HepG2 (cell line): ENCODE measurements around the gene TAOK3. TPM values are rescaled to one million over a fixed set of nuclear protein-coding genes. Genes with fewer than 3 reads are reported as not detected.

Experiments used
- ATAC-seq: fragments of 200-7000 bp; cut with Tn5 transposase; 3 replicates; pipeline ENCODE4 v1.9.1; 2020; ENCODE audit warnings: mild to moderate bottlenecking, moderate library complexity
- BruUV-seq: library from RNA; stranded (reverse); fragments of 400-500 nt; replicated peaks from 2 replicates; lab custom pipeline; 2021; lab: Mats Ljungman, UMichigan
- CTCF ChIA-PET: fragments of 300-600 bp; formaldehyde crosslinking; extraction: SDS; loops from one replicate; lab custom pipeline; 2021; ENCODE audit warnings: low total read pairs, inconsistent platforms, low intra/inter-chr PET ratio; lab: Yijun Ruan, JAX
- POLR2A ChIA-PET: fragments of 350-600 bp; sonication (Branson Sonifier 250); formaldehyde crosslinking; loops from one replicate; lab custom pipeline; 2020; ENCODE audit warnings: antibody characterized with exemption, inconsistent platforms; lab: Yijun Ruan, JAX
- DNase-seq: peaks from one replicate; pipeline ENCODE4 v3.0.0-alpha.2; 2015; ENCODE audit warnings: low spot score
- FAIRE-seq: peaks from 3 replicates; lab custom pipeline; 2011; peaks lifted over from hg19 to GRCh38; lab: Jason Lieb, UNC
- H2AFZ ChIP-seq: one replicate; pipeline ENCODE4 v1.6.1; 2011; ENCODE audit warnings: low read length, inconsistent platforms
- H3K27ac ChIP-seq: fragments of 300-600 bp; 3 replicates; pipeline ENCODE4 v1.8.0; 2011; ENCODE audit warnings: mixed run types, mild to moderate bottlenecking, mixed read lengths, low read length, inconsistent platforms; ENCODE audit not compliant: insufficient read depth; ENCODE audit errors: extremely low read length
- H3K27me3 ChIP-seq, 2 experiments: fragments of 200-600 bp in 1 of 2; 2 replicates in 1 of 2; 3 replicates in 1 of 2; pipeline versions ENCODE4 v1.6.0 to v1.8.0; 2011; ENCODE audit warnings: low read length in 2 of 2, mild to moderate bottlenecking in 2 of 2, moderate library complexity in 2 of 2, inconsistent platforms in 1 of 2; ENCODE audit not compliant: insufficient read depth in 2 of 2, control insufficient read depth in 1 of 2
- H3K36me3 ChIP-seq, 2 experiments: fragments of 200-600 bp in 1 of 2; replicated peaks in 1 of 2; 2 replicates in 1 of 2; 3 replicates in 1 of 2; pipeline versions ENCODE4 v1.5.1 to v1.8.0; 2011; ENCODE audit warnings: low read length in 2 of 2, inconsistent platforms in 1 of 2; ENCODE audit not compliant: insufficient read depth in 2 of 2, control insufficient read depth in 1 of 2
- H3K4me1 ChIP-seq: 2 replicates; pipeline ENCODE4 v1.5.1; 2012; ENCODE audit warnings: low read length, inconsistent platforms; ENCODE audit not compliant: insufficient read depth
- H3K4me2 ChIP-seq: 2 replicates; pipeline ENCODE4 v1.6.0; 2011; ENCODE audit warnings: low read depth, low read length, inconsistent platforms
- H3K4me3 ChIP-seq, 3 experiments: fragments of 200-600 bp in 1 of 3; sonication (generic), shearing (Covaris generic) in 1 of 3; replicated peaks in 1 of 3; 2 replicates each; pipeline ENCODE4 v1.5.1; 2011 to 2016; ENCODE audit warnings: low read length in 3 of 3, inconsistent platforms in 2 of 3, low read depth in 2 of 3, mild to moderate bottlenecking in 2 of 3, control low read depth in 1 of 3, mixed read lengths in 1 of 3; ENCODE audit not compliant: insufficient read depth in 1 of 3
- H3K79me2 ChIP-seq: one replicate; pipeline ENCODE4 v1.6.1; 2011; ENCODE audit warnings: low read length, inconsistent platforms; ENCODE audit not compliant: insufficient read depth
- H3K9ac ChIP-seq: 2 replicates; pipeline ENCODE4 v1.6.0; 2011; ENCODE audit warnings: mild to moderate bottlenecking, low read depth, low read length, inconsistent platforms; ENCODE audit not compliant: insufficient read depth
- H3K9me3 ChIP-seq: 2 replicates; pipeline ENCODE4 v1.5.1; 2012; ENCODE audit warnings: mild to moderate bottlenecking, low read length
- H4K20me1 ChIP-seq: 2 replicates; pipeline ENCODE4 v1.6.0; 2011; ENCODE audit warnings: inconsistent platforms, mild to moderate bottlenecking, low read length, moderate library complexity; ENCODE audit not compliant: insufficient read depth
- POGZ ChIP-seq: sonication (generic); formaldehyde crosslinking; IDR thresholded peaks from 2 replicates; pipeline ENCODE4 v1.4.0; 2020; ENCODE audit warnings: mild to moderate bottlenecking, missing genetic modification reagents
- RBAK ChIP-seq: sonication (generic); formaldehyde crosslinking; IDR thresholded peaks from 2 replicates; pipeline ENCODE4 v1.5.1; 2020; ENCODE audit warnings: mild to moderate bottlenecking, missing genetic modification reagents
- RBM39 ChIP-seq: fragments of 200-400 bp; formaldehyde crosslinking; IDR thresholded peaks from one replicate; pipeline ENCODE4 v1.6.1; 2018; ENCODE audit warnings: antibody characterized with exemption, mild to moderate bottlenecking, low read depth, low read length; ENCODE audit not compliant: poor library complexity, severe bottlenecking
- SP2 ChIP-seq: sonication (generic); formaldehyde crosslinking; IDR thresholded peaks from 2 replicates; pipeline ENCODE4 v1.5.1; 2020; ENCODE audit warnings: mild to moderate bottlenecking, missing genetic modification reagents
- STAT6 ChIP-seq: sonication (generic); formaldehyde crosslinking; IDR thresholded peaks from 2 replicates; pipeline ENCODE4 v1.4.0; 2020; ENCODE audit warnings: missing genetic modification reagents, mild to moderate bottlenecking, borderline replicate concordance
- ZNF30 ChIP-seq: sonication (generic); formaldehyde crosslinking; IDR thresholded peaks from 2 replicates; pipeline ENCODE4 v1.5.0; 2020; ENCODE audit warnings: mild to moderate bottlenecking, missing genetic modification reagents
- WGBS: methylation state at CpG from one replicate; pipeline ENCODE4 v1.1.6; 2017; ENCODE audit warnings: low lambda C conversion rate; 5-methylcytosine and 5-hydroxymethylcytosine counted together
- in situ Hi-C: cut with HindIII; loops from 2 replicates; pipeline ENCODE4 v1.10.0; 2017; ENCODE audit warnings: low pct_unique_long_range_greater_than_20kb; ENCODE audit not compliant: extremely low pct_ligation_motif_present
- intact Hi-C: fragments of 100-400 bp; cut with micrococcal nuclease; formaldehyde crosslinking; loops from one replicate; pipeline ENCODE4 v1.10.0; 2022; ENCODE audit not compliant: unreplicated experiment
- polyA plus RNA-seq, 8 experiments: library from polyadenylated mRNA; depleted of rRNA in 3 of 8; stranded (reverse) in 7 of 8; unstranded in 1 of 8; fragments of >200 nt; fragmentation: Illumina TruSeq in 4 of 8; extraction: Trizol in 4 of 8; gene quantifications; 2 replicates each; pipeline versions ENCODE4 v1.2.1 to v1.2.3, GENCODE V29; 2011 to 2016; ENCODE audit warnings: low read depth in 4 of 8, missing spikeins in 1 of 8, mixed read lengths in 1 of 8; ENCODE audit not compliant: insufficient read depth in 1 of 8
- total RNA-seq, 5 experiments: library from RNA; depleted of rRNA; stranded (reverse); fragments of >200 nt; fragmentation: Illumina TruSeq; extraction: Trizol; gene quantifications; 2 replicates each; pipeline ENCODE4 v1.2.3, GENCODE V29; 2016; ENCODE audit warnings: low read depth in 1 of 5
- TF ChIP-seq, protein P1 (sequence below): sonication (generic); formaldehyde crosslinking; IDR thresholded peaks from 2 replicates; pipeline ENCODE4 v1.5.0; 2020; ENCODE audit warnings: mild to moderate bottlenecking, missing genetic modification reagents, borderline replicate concordance
- TF ChIP-seq, protein P2 (sequence below): sonication (generic); formaldehyde crosslinking; IDR thresholded peaks from 2 replicates; pipeline ENCODE4 v1.9.0; 2021; ENCODE audit warnings: missing genetic modification reagents, mild to moderate bottlenecking, borderline replicate concordance

Gene TAOK3
- total and polyA plus RNA-seq, 2 of the 13 experiments (the other 11 are each of a cell fraction or from before 2014, with no cell fraction given) = 10.4 to 12.3 TPM

DNA sequence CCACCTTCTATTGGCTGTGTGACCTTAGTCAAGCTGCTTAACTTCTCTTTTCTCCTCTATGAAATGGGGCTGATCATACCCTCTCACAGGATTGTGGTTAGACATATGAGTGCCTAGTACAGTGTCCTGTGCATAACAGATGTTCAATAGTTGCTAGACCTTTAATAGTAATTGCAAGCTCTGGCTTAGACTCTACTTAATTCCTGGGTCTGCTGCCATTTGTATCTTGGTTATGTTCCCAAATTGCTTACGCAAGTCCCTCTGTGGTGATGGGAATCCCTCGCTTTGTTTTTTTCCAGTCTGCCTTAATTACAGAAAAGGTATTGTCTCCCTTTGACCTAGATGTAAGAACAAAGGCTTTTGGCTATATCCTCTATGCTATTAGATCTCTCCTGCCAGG, 18.7 kb upstream of the TAOK3 start:
- Histone ChIP-seq H3K27ac (no peak overlapping the region), H3K79me2 (no peaks in the 10 kb centered on the region), H3K36me3 (peaks cover 21 to 72% of the 10 kb centered on the region in 2 experiments), H3K4me2 (no peak overlapping the region), H3K9ac (no peak overlapping the region), H4K20me1 (no peaks in the 10 kb centered on the region), H3K4me3 (no peak overlapping the region), H3K27me3 (no peaks in the 10 kb centered on the region), H2AFZ (no peak overlapping the region), H3K4me1 (no peaks in the 10 kb centered on the region), H3K9me3 (no peaks in the 10 kb centered on the region)
- POLR2A ChIA-PET = no interaction called here
- DNase-seq = no peak
- in situ Hi-C loops (no loop called here), intact Hi-C loops (no loop called here)
- 93% methylated on average over 2 of the region's 2 CpGs for WGBS
- ATAC-seq = no peak
- no peak for FAIRE-seq
- no TSS peak for BruUV-seq
- CTCF ChIA-PET = no interaction called here
- no peak for TF ChIP-seq RBAK
- TF ChIP-seq, protein P1, sequence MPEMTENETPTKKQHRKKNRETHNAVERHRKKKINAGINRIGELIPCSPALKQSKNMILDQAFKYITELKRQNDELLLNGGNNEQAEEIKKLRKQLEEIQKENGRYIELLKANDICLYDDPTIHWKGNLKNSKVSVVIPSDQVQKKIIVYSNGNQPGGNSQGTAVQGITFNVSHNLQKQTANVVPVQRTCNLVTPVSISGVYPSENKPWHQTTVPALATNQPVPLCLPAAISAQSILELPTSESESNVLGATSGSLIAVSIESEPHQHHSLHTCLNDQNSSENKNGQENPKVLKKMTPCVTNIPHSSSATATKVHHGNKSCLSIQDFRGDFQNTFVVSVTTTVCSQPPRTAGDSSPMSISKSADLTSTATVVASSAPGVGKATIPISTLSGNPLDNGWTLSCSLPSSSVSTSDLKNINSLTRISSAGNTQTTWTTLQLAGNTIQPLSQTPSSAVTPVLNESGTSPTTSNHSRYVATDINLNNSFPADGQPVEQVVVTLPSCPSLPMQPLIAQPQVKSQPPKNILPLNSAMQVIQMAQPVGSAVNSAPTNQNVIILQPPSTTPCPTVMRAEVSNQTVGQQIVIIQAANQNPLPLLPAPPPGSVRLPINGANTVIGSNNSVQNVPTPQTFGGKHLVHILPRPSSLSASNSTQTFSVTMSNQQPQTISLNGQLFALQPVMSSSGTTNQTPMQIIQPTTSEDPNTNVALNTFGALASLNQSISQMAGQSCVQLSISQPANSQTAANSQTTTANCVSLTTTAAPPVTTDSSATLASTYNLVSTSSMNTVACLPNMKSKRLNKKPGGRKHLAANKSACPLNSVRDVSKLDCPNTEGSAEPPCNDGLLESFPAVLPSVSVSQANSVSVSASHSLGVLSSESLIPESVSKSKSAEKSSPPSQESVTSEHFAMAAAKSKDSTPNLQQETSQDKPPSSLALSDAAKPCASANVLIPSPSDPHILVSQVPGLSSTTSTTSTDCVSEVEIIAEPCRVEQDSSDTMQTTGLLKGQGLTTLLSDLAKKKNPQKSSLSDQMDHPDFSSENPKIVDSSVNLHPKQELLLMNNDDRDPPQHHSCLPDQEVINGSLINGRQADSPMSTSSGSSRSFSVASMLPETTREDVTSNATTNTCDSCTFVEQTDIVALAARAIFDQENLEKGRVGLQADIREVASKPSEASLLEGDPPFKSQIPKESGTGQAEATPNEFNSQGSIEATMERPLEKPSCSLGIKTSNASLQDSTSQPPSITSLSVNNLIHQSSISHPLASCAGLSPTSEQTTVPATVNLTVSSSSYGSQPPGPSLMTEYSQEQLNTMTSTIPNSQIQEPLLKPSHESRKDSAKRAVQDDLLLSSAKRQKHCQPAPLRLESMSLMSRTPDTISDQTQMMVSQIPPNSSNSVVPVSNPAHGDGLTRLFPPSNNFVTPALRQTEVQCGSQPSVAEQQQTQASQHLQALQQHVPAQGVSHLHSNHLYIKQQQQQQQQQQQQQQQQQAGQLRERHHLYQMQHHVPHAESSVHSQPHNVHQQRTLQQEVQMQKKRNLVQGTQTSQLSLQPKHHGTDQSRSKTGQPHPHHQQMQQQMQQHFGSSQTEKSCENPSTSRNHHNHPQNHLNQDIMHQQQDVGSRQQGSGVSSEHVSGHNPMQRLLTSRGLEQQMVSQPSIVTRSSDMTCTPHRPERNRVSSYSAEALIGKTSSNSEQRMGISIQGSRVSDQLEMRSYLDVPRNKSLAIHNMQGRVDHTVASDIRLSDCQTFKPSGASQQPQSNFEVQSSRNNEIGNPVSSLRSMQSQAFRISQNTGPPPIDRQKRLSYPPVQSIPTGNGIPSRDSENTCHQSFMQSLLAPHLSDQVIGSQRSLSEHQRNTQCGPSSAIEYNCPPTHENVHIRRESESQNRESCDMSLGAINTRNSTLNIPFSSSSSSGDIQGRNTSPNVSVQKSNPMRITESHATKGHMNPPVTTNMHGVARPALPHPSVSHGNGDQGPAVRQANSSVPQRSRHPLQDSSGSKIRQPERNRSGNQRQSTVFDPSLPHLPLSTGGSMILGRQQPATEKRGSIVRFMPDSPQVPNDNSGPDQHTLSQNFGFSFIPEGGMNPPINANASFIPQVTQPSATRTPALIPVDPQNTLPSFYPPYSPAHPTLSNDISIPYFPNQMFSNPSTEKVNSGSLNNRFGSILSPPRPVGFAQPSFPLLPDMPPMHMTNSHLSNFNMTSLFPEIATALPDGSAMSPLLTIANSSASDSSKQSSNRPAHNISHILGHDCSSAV (CRISPR knock-in tag) = no peak
- TF ChIP-seq ZNF30 (CRISPR knock-in tag) = no peak
- no peak for TF ChIP-seq POGZ (CRISPR knock-in tag)
- TF ChIP-seq, protein P2, sequence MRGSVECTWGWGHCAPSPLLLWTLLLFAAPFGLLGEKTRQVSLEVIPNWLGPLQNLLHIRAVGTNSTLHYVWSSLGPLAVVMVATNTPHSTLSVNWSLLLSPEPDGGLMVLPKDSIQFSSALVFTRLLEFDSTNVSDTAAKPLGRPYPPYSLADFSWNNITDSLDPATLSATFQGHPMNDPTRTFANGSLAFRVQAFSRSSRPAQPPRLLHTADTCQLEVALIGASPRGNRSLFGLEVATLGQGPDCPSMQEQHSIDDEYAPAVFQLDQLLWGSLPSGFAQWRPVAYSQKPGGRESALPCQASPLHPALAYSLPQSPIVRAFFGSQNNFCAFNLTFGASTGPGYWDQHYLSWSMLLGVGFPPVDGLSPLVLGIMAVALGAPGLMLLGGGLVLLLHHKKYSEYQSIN = no peak
- TF ChIP-seq RBM39 = no peak
- no peak for TF ChIP-seq SP2
- TF ChIP-seq STAT6 (CRISPR knock-in tag) = no peak
